Stomach smooth muscle (tissue), 2 donors: ENCODE data around the gene ECE1.
"Not testable (repeated sequence)": the region's sequence is repeated elsewhere in the genome, so short reads cannot be mapped to it uniquely, and the experiment has no call there.

Experiments used
- H3K27ac ChIP-seq: one replicate; pipeline ENCODE4 v1.7.0; 2013; ENCODE audit warnings: mild to moderate bottlenecking, low read length, inconsistent platforms
- H3K27me3 ChIP-seq, 2 donors: one replicate each; pipeline ENCODE4 v1.7.0; 2013; ENCODE audit warnings: low read length in 2 of 2; ENCODE audit not compliant: insufficient read depth in 2 of 2, control insufficient read depth in 1 of 2
- H3K36me3 ChIP-seq, 2 donors: one replicate each; pipeline ENCODE4 v1.7.0; 2013; ENCODE audit warnings: low read length in 2 of 2; ENCODE audit not compliant: control insufficient read depth in 2 of 2, insufficient read depth in 2 of 2
- H3K4me1 ChIP-seq: one replicate; pipeline ENCODE4 v1.7.0; 2013; ENCODE audit warnings: low read length; ENCODE audit not compliant: control insufficient read depth, insufficient read depth
- H3K4me3 ChIP-seq, 2 donors: one replicate each; pipeline ENCODE4 v1.7.0; 2013; ENCODE audit warnings: low read length in 2 of 2
- H3K9ac ChIP-seq, 2 donors: one replicate each; pipeline ENCODE4 v1.7.0; 2013; ENCODE audit warnings: low read length in 2 of 2, mild to moderate bottlenecking in 1 of 2
- H3K9me3 ChIP-seq, 2 donors: one replicate each; pipeline ENCODE4 v1.7.0; 2013; ENCODE audit warnings: low read length in 2 of 2; ENCODE audit not compliant: control insufficient read depth in 2 of 2
- donor health status: healthy.
- donor health status: Pancreatic carcinoma.

The ECE1 gene

DNA sequence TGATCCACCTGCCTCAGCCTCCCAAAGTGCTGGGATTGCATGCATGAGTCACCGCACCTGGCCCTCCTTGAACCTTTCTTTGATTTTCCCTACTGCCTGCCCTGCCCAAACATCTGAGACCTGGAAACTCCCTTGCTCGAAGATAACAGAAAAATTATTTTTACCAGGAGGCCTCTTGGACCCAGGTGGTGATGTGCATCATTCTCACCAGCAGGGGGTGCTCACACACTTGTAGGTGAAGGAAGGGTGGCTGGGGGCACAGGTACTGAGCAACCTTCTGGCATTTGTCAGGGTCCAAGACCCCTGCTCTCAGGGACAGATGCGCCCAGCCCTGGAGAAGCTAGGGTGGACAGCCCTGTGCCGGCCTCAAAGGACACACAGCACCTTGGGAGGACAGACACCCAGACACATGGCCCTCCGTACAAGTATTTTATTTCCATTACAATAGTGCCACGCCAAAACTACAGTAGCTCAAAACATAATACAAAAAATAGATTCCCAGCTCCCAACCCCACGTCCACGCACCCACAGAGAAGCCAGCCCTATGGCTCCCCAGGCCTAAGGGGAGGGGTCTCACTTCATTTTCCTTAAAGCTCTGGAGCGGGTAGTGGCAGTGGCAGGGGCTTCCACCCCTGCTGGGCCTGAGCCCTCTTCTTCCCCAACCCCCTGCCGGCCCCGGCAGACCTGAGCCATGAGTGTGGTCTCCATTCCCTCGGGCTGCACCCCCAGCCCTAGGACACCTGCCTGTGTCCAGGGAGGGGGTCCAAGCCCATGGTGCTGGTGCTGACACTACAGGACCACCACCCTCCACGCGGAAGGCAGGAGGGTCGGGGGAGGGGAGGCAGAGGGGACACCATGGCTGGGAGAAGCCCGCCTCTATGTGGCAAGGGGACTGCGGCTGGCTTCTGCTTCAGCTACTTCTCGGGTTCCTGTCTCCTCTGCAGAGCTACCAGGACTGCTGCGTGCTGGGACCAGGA, 73.1 kb downstream of the ECE1 start:
- H3K4me1 ChIP-seq = peaks cover 14% of the 10 kb centered on the region
- H3K36me3 ChIP-seq = peaks cover 17 to 31% of the 10 kb centered on the region in 2 donors
- no peak overlapping the region for H3K4me3 ChIP-seq
- H3K27me3 ChIP-seq = no peaks in the 10 kb centered on the region
- H3K9me3 ChIP-seq = no peaks in the 10 kb centered on the region
- H3K27ac ChIP-seq = no peak overlapping the region
- no peak overlapping the region for H3K9ac ChIP-seq

DNA sequence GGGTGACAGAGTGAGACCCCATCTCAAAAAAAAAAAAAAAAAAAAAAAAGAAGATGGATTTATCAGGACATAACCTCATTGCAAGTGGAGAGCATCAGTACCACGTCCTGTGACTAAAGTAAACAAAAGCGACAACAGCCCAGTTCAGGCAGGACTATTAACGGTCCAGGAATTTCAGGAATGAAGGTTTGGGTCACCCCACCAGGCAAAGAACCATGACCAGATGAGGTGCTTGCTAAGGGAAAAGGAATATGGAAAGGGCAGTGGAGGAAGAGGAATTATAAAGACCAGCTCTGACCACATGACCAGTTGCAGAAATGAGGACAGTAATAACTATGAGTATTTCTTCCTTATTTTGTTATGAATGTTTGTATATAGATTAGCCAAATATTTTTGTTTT, 78.1 kb downstream of the ECE1 start:
- Histone ChIP-seq H3K9me3 (no peaks in the 10 kb centered on the region), H3K9ac (no peak overlapping the region), H3K27me3 (no peaks in the 10 kb centered on the region), H3K36me3 (no peaks in the 10 kb centered on the region), H3K4me1 (no peaks in the 10 kb centered on the region), H3K27ac (no peak overlapping the region), H3K4me3 (no peak overlapping the region)

DNA sequence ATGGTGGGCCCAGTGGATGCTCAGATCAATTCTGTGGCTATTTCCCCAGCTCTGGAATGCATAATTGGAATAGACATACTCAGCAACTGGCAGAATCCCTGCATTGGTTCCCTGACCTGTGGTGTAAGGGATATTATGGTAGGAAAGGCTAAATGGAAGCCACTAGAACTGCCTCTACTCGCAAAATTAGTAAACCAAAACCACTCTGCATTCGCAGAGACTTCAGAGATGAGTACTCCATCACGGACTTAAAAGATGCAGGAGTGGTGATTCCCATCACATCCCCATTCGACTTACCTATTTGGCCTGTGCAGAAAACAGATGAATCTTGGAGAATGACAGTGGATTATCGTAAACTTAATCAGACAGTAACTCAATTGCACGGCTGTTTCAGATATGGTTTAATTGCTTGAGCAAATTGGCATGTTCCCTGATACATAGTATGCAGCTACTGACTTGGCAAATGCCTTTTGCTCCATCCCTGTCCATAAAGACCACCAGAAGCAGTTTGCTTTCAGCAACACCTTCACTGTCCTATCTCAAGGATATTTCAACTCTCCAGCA, 82.0 kb downstream of the ECE1 start:
- H3K4me3 ChIP-seq, H3K36me3 ChIP-seq, H3K9me3 ChIP-seq, H3K27me3 ChIP-seq, H3K9ac ChIP-seq, H3K27ac ChIP-seq, H3K4me1 ChIP-seq: not testable (repeated sequence)

DNA sequence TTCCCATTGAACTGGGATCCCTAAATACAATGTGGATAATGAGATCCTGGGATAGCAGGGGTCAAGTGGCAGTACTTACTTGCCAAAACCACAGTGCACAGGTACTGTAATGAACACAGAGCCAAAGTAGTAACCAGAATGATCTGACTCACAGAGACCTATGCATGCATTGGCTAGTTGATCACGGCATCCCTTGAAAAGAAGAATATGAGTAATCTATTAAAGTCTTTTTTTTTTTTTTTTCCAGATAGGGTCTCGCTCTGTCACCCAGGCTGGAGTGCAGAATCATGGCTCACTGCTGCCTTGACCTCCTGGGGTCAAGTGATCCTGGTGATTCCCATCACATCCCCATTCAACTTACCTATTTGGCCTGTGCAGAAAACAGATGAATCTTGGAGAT, 84.1 kb downstream of the ECE1 start:
- Histone ChIP-seq H3K27ac (no peak overlapping the region), H3K9me3 (no peaks in the 10 kb centered on the region), H3K4me1 (no peaks in the 10 kb centered on the region), H3K36me3 (no peaks in the 10 kb centered on the region), H3K9ac (no peak overlapping the region), H3K27me3 (no peaks in the 10 kb centered on the region), H3K4me3 (no peak overlapping the region)

DNA sequence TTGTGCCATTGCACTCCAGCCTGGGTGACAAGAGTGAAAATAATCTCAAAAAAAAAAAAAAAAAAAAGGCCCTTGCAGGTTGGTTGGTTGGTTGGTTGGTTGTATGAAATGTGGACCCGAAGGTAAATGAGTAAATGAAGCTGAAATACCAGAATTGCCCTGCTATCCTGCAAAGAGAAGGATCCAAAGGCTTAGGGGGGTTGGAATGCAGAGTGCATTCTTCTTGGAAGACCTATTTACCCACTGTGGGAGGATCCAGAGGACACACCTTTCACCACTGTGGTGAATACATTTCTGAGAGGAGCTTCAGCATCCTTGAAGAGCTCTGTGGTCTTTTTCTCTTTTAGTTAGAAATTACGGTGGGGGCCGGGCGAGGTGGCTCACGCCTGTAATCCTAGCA, 84.8 kb downstream of the ECE1 start:
- Histone ChIP-seq H3K27me3 (no peaks in the 10 kb centered on the region), H3K4me3 (no peak overlapping the region), H3K27ac (no peak overlapping the region), H3K4me1 (no peaks in the 10 kb centered on the region), H3K9me3 (no peaks in the 10 kb centered on the region), H3K36me3 (no peaks in the 10 kb centered on the region), H3K9ac (no peak overlapping the region)

DNA sequence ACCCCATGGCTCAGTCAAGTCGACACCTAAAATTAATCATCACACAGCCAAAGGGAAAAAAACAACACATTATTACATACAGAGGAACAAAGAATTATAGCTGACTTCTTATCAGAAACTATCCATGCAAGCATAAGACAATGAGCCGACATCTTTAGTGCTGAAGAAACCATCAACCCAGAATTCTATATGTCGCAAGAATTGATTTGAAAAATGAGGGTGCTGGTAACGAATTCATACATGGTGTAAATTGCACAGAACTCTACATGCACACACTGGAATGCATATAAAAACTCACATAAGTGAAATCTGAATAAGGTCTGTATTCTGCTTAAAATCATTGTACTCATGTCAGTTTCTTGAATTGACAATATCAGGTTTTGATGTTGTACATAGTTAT, 88.6 kb downstream of the ECE1 start:
- Histone ChIP-seq H3K36me3 (no peaks in the 10 kb centered on the region), H3K27me3 (peaks cover 3% of the 10 kb centered on the region in 2 donors), H3K4me1 (no peaks in the 10 kb centered on the region), H3K27ac (no peak overlapping the region), H3K9ac (no peak overlapping the region), H3K4me3 (no peak overlapping the region), H3K9me3 (no peaks in the 10 kb centered on the region)

DNA sequence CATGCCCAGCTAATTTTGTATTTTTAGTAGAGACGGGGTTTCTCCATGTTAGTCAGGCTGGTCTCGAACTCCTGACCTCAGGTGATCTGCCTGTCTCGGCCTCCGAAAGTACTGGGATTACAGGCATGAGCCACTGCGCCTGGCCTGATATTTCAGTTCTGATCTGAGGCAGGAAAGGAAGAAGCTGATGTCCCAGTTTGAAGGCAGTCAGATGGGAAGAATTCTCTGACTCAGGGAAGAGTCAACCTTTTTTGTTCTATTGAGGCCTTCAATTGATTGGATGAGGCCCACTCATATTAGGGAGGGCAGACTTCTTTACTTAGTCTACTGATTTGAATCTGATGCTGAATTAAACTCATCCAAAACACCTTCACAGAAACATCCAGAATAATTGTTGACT, 89.0 kb downstream of the ECE1 start:
- not testable (repeated sequence) for H3K4me1 ChIP-seq, H3K36me3 ChIP-seq, H3K4me3 ChIP-seq, H3K9ac ChIP-seq, H3K9me3 ChIP-seq, H3K27me3 ChIP-seq, H3K27ac ChIP-seq

DNA sequence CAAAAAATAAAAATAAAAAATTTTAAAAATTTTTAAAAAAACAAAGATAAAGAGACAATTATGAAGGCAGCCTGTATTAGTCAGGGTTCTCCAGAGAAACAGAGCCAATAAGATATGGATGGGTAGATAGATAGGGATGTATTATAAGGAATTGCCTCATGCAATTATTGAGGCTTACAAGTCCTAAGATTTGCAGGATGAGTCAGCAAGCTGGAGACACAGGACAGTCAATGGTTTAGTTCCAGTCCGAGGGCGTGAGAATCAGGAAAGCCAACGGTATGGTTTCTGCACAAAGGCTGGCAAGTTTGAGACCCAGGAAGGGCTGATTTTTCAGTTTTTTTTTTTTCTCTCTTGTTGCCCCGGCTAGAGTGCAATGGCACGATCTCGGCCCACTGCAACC, 89.5 kb downstream of the ECE1 start:
- H3K27me3 ChIP-seq = peaks cover 3 to 5% of the 10 kb centered on the region in 2 donors
- no peak overlapping the region for H3K9ac ChIP-seq
- no peaks in the 10 kb centered on the region for H3K36me3 ChIP-seq
- H3K27ac ChIP-seq = no peak overlapping the region
- H3K4me1 ChIP-seq = no peaks in the 10 kb centered on the region
- no peak overlapping the region for H3K4me3 ChIP-seq
- no peaks in the 10 kb centered on the region for H3K9me3 ChIP-seq

DNA sequence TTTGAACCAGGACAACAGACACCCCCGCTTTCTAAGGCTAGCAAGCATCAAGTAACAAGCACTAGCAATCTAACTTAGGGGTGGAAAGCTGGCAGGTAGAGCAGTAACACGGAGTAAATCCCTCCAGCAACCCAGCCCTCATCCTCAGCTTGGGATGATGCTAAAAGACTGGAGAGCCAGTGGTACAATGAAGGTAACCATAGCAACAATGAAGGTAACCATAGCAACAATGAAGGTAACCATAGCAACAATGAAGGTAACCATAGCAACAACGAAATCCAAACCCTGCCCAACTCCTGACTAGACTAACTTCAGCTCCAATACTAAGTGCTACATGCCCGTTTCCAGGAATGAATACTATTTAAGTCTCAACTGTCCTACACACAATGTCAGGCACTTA, 91.3 kb downstream of the ECE1 start:
- peaks cover 3 to 5% of the 10 kb centered on the region in 2 donors for H3K27me3 ChIP-seq

DNA sequence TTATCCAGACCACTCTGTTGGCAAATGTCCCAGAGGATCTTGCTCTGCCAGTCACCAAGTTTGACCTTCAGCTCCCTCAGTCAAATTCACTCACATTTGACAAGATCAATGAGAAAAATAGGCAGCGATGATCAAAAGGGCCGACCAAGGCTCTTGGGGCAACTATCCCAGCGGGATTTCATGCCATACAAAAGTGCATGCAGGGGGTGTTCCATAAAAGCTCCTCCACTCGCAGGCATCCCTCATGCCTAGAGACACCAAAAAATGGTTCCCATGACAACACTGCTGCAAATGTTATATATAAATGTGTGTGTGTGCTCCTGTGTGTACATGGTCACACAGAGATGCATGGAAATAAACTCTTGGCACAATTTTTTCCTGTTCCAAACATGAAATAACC, 97.4 kb downstream of the ECE1 start:
- no peaks in the 10 kb centered on the region for H3K9me3 ChIP-seq
- H3K4me3 ChIP-seq = no peak overlapping the region
- H3K9ac ChIP-seq = no peak overlapping the region
- H3K27me3 ChIP-seq = peaks cover 0 to 2% of the 10 kb centered on the region in 2 donors
- no peaks in the 10 kb centered on the region for H3K36me3 ChIP-seq
- no peak overlapping the region for H3K27ac ChIP-seq
- no peaks in the 10 kb centered on the region for H3K4me1 ChIP-seq

More for the DNA sequence above, 91.3 kb downstream of the ECE1 start:
- H3K36me3 ChIP-seq = no peaks in the 10 kb centered on the region
- H3K27ac ChIP-seq = no peak overlapping the region
- H3K4me1 ChIP-seq = no peaks in the 10 kb centered on the region
- H3K9ac ChIP-seq = no peak overlapping the region
- no peak overlapping the region for H3K4me3 ChIP-seq
- H3K9me3 ChIP-seq = no peaks in the 10 kb centered on the region

DNA sequence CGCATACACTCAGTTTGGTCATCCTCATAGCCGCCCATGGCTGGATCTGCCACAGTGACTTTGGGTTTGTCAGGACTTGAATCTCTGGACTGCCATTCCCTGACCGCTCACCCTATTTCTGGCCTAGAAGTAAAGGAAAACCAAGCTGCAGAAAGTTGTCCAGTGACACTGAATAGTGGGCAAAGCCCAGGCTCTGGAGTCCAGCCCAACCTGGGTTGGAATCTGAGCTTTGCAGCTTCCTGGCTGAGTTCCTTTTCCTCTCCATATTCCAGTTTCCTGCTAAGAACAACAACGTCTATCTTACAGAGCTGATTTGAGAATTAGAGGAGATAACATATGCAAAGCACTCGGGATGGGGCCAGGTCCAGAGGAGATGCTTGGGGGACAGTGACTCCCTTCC, 98.0 kb downstream of the ECE1 start:
- no peak overlapping the region for H3K9ac ChIP-seq
- H3K4me1 ChIP-seq = no peaks in the 10 kb centered on the region
- no peaks in the 10 kb centered on the region for H3K9me3 ChIP-seq
- H3K36me3 ChIP-seq = no peaks in the 10 kb centered on the region
- H3K27ac ChIP-seq = no peak overlapping the region
- peaks cover 0 to 2% of the 10 kb centered on the region in 2 donors for H3K27me3 ChIP-seq
- no peak overlapping the region for H3K4me3 ChIP-seq
